Adrenal gland (tissue), 5 donors: Measurements from ENCODE around the gene GGT6.

Experiments
- CTCF ChIP-seq, 6 experiments: fragments of 450-650 bp in 4 of 6; fragments of 200-600 bp in 2 of 6; sonication (generic) in 1 of 6; IDR thresholded peaks; 1 replicate in 5 of 6; 2 replicates in 1 of 6; pipeline versions ENCODE4 v1.5.1 to v1.8.0; 2016 to 2021; ENCODE audit warnings: antibody characterized with exemption in 6 of 6, mild to moderate bottlenecking in 2 of 6, moderate library complexity in 1 of 6
- POLR2A ChIP-seq, 2 donors: fragments of 450-650 bp; IDR thresholded peaks; one replicate each; pipeline ENCODE4 v1.6.1; 2017; ENCODE audit warnings: antibody characterized with exemption in 2 of 2, mild to moderate bottlenecking in 2 of 2, moderate library complexity in 1 of 2
- donor health status: DM: no; HTN: no; CAD: no.

- TF ChIP-seq CTCF (IDR thresholded peaks at IDR 0.05) (no peak), POLR2A (IDR thresholded peaks at IDR 0.05) (no peak)
Observed at GRCh38 chr17:4573115-4573514, 12.7 kb upstream of the GGT6 start.
